Naive thymus-derived CD8-positive, alpha-beta T cell (primary cell): Measurements from ENCODE around the gene YPEL1. TPM values are rescaled to one million over a fixed set of nuclear protein-coding genes. Genes with fewer than 3 reads are reported as not detected.

Source experiments
- ATAC-seq, 2 donors: fragments of 150-1000 bp; cut with Tn5 transposase in 1 of 2; sonication (Bioruptor Pico), chemical (Tn5 transposase) in 1 of 2; 1 replicate in 1 of 2; 2 replicates in 1 of 2; pipeline ENCODE4 v1.10.0; 2021; ENCODE audit warnings: mild to moderate bottlenecking in 2 of 2, moderate library complexity in 2 of 2
- POLR2A ChIA-PET: fragments of 350-600 bp; sonication (Branson Sonifier 250); formaldehyde crosslinking; loops from one replicate; lab custom pipeline; 2021; ENCODE audit warnings: antibody characterized with exemption; lab: Charles Lee
- DNase-seq, 10 donors: peaks; one replicate each; pipeline versions ENCODE4 v3.0.0 to v3.0.0-alpha.2; 2020 to 2022
- H3K27ac Mint-ChIP-seq, 10 donors: one replicate each; pipeline ENCODE4 v1.8.0; 2020 to 2022; ENCODE audit warnings: mild to moderate bottlenecking in 10 of 10, mixed read lengths in 10 of 10, moderate library complexity in 4 of 10, inconsistent platforms in 1 of 10
- H3K27me3 Mint-ChIP-seq, 5 donors: one replicate each; pipeline ENCODE4 v1.8.0; 2021 to 2022; ENCODE audit warnings: mixed read lengths in 5 of 5
- H3K36me3 Mint-ChIP-seq, 3 donors: one replicate each; pipeline ENCODE4 v1.8.0; 2020 to 2022; ENCODE audit warnings: mixed read lengths in 3 of 3, mild to moderate bottlenecking in 2 of 3, inconsistent platforms in 1 of 3
- H3K4me1 Mint-ChIP-seq, 4 donors: one replicate each; pipeline ENCODE4 v1.8.0; 2021 to 2022; ENCODE audit warnings: mixed read lengths in 4 of 4
- H3K4me3 Mint-ChIP-seq, 10 donors: one replicate each; pipeline ENCODE4 v1.8.0; 2020 to 2022; ENCODE audit warnings: mild to moderate bottlenecking in 10 of 10, mixed read lengths in 10 of 10, moderate library complexity in 6 of 10, inconsistent platforms in 1 of 10
- H3K9me3 Mint-ChIP-seq, 9 donors: one replicate each; pipeline ENCODE4 v1.8.0; 2020 to 2022; ENCODE audit warnings: mixed read lengths in 9 of 9, mild to moderate bottlenecking in 3 of 9, inconsistent platforms in 1 of 9, moderate library complexity in 1 of 9
- microRNA-seq: library from miRNA; unstranded; fragments of <30 nt; microRNA quantifications from one replicate; pipeline ENCODE4 v1.2.0, GENCODE V29; 2022; ENCODE audit warnings: borderline microRNAs expressed
- polyA plus RNA-seq, 3 donors: library from polyadenylated mRNA; unstranded; fragments of 300-500 nt; fragmentation: Illumina TruSeq; gene quantifications; one replicate each; pipeline ENCODE4 v1.2.3, GENCODE V29; 2021
- total RNA-seq, 8 experiments: library from RNA in 2 of 8; stranded (reverse) in 2 of 8; gene quantifications; one replicate each; pipeline ENCODE4 v1.2.3 and lab custom pipeline; 2021 to 2026

Gene YPEL1
- total and polyA plus RNA-seq, 5 experiments from 2014 or later, result 1.8 to 15.3 (median 5.3) TPM

DNA sequence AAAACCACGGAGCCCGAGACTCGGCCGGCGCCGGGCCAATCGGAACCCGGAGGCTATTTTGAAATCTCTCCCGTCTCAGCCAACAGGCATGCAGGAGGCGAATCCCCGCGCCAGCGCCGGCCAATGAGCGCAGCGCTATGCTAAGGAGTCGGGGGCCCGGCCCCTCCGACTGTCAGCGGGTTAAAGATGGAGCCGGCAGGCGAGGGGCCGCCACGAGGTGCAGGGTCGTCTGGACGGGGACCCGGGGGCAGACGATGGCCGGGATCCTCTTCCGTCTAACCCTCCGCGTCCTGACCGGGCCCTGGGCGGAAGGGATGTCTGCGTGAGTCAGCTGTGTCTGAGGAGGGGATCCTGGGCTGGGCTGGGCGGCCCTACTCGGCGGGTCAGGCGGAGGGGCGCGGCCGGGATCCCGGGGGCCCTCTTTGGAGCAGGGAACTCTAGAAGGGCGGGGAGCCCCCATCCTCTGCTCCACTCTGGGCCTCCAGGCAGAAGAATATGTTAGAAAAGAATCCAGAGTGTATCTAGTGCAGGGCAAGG is 83.5 kb downstream of the YPEL1 start:
- POLR2A ChIA-PET, result interaction anchor here (1.1 to 2.5 kb wide), 5 partner anchors 9 to 655 kb away, joined by 3 to 8 read pairs (median 6); partner anchors contain the start of genes PPIL2, SDF2L1 and YDJC
- Mint-ChIP-seq H3K4me3 (peak overlapping the region; percentile 80 to 91 (median 88)), H3K36me3 (peaks cover 0 to 7% (median 0%) of the 10 kb centered on the region in 3 donors), H3K27me3 (no peaks in the 10 kb centered on the region), H3K4me1 (peaks cover 19 to 30% (median 27%) of the 10 kb centered on the region in 4 donors), H3K9me3 (no peaks in the 10 kb centered on the region), H3K27ac (peak overlapping the region in 3 of 10 donors; percentile 8 to 70 (median 56))
- DNase-seq (peak; percentile 66 to 85 (median 76)), ATAC-seq (peak; percentile 97 to 98)

DNA sequence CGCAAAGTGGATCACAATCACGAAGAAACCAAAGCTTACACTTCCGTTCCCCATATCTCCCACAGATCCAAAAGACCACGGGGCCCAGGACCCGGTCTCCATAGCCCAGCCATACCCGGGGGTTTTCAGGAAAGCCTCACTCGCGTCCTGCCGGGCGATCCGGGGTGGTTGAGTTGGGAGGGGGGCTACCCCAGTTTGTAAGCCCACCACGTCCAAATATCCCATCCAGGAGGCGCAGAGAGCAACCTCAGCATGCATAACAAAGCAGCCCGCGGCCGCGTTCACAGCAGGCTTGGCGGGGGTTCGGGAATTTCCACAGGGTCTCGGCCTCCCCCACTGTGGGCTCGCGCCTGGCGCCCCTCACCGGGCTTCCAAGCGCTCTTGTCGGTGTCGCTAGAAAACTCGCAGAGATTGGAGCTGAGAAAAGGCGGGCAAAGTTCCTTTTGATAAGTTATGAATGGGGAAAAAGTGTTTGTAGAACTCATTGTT is 84.0 kb downstream of the YPEL1 start:
- Mint-ChIP-seq H3K27ac (peak overlapping the region in 6 of 10 donors; percentile 18 to 70 (median 57)), H3K27me3 (no peaks in the 10 kb centered on the region), H3K36me3 (peaks cover 0 to 10% (median 2%) of the 10 kb centered on the region in 3 donors), H3K4me3 (peak overlapping the region; percentile 80 to 91 (median 88)), H3K9me3 (no peaks in the 10 kb centered on the region), H3K4me1 (peaks cover 18 to 29% (median 27%) of the 10 kb centered on the region in 4 donors)
- POLR2A ChIA-PET, result interaction anchor here (0.6 to 2.5 kb wide), 6 partner anchors 8 to 655 kb away, joined by 3 to 8 read pairs (median 6); partner anchors contain the start of genes PPIL2, SDF2L1 and YDJC
- DNase-seq (peak in 1 of 10 donors; percentile 24), ATAC-seq (peak; percentile 25 to 32)

- peak overlapping the region in 5 of 10 donors; percentile 38 to 70 (median 58) for H3K27ac Mint-ChIP-seq
- H3K4me1 Mint-ChIP-seq, result peaks cover 14 to 27% (median 24%) of the 10 kb centered on the region in 4 donors
- H3K9me3 Mint-ChIP-seq, result no peaks in the 10 kb centered on the region
- H3K36me3 Mint-ChIP-seq, result peaks cover 0 to 16% (median 2%) of the 10 kb centered on the region in 3 donors
- DNase-seq, result no peak
- H3K4me3 Mint-ChIP-seq, result peak overlapping the region; percentile 80 to 91 (median 88)
- POLR2A ChIA-PET, result interaction anchor here (0.6 to 2.5 kb wide), 5 partner anchors 7 to 52 kb away, joined by 3 to 8 read pairs (median 6); partner anchors contain the start of genes PPIL2, SDF2L1 and YDJC
- ATAC-seq, result peak in 1 of 2 donors; percentile 4
- no peaks in the 10 kb centered on the region for H3K27me3 Mint-ChIP-seq
Observed at GRCh38 chr22:21650823-21651520, 84.6 kb downstream of the YPEL1 start.

DNA sequence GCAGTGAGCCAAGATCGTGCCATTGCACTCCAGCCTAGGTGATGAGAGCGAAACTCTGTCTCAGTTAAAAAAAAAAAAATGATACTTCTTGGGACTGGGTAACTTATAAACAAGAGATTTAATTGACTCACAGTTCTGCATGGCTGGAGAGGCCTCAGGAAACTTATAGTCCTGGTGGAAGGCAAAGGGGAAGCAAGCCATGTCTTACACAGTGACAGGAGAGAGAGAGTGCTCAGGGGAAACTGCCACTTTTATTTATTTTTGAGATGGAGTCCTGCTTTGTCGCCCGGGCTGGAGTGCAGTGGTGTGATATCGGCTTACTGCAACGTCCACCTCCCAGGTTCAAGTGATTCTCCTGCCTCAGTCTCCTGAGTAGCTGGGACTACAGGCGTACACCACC is 85.3 kb downstream of the YPEL1 start:
- Mint-ChIP-seq H3K9me3 (no peaks in the 10 kb centered on the region), H3K36me3 (peaks cover 0 to 20% (median 2%) of the 10 kb centered on the region in 3 donors), H3K27ac (no peak overlapping the region), H3K4me3 (peak overlapping the region in 4 of 10 donors; percentile 24 to 85 (median 54)), H3K4me1 (peaks cover 14 to 27% (median 23%) of the 10 kb centered on the region in 4 donors), H3K27me3 (no peaks in the 10 kb centered on the region)
- DNase-seq (no peak), ATAC-seq (no peak)
- POLR2A ChIA-PET, result interaction anchor here (1.7 kb wide), 1 partner anchor 21 kb away, joined by 4 read pairs; no protein-coding TSS in a partner anchor

Small RNA genes lying within 50 kb of the gene (microRNA-seq; reads per million reads assigned to microRNA genes)
- gene MIR130B (64.3 reads per million, percentile 58 among the genes with 10 or more reads in this experiment), gene MIR301B (not detected)

Other genes starting within 250 kb of the YPEL1 start
- gene RIMBP3C, start 184.3 kb downstream of the YPEL1 start, total RNA-seq, result 1 to 10 TPM; 3.2 to 3.5 TPM
- under 1 TPM in 2 of 3 donors, not detected in 1; 0.39 to 0.55 TPM for gene RIMBP3C, start 184.3 kb downstream of the YPEL1 start, polyA plus RNA-seq
- gene UBE2L3, start 168.1 kb downstream of the YPEL1 start, total RNA-seq, result 10 to 100 TPM; 33.3 to 34.5 TPM
- 10 to 100 TPM; 88.4 to 97.6 (median 96.8) TPM for gene UBE2L3, start 168.1 kb downstream of the YPEL1 start, polyA plus RNA-seq
- 10 to 100 TPM; 48.8 to 54.0 TPM for gene YDJC, start 105.8 kb downstream of the YPEL1 start, total RNA-seq
- 10 to 100 TPM; 38.0 to 68.9 (median 53.6) TPM for gene YDJC, start 105.8 kb downstream of the YPEL1 start, polyA plus RNA-seq
- under 1 TPM; 0.34 to 0.93 TPM for gene CCDC116, start 103.0 kb downstream of the YPEL1 start, total RNA-seq
- not detected for gene CCDC116, start 103.0 kb downstream of the YPEL1 start, polyA plus RNA-seq
- gene SDF2L1, start 93.5 kb downstream of the YPEL1 start, total RNA-seq, result 10 to 100 TPM; 23.2 to 27.8 TPM
- gene SDF2L1, start 93.5 kb downstream of the YPEL1 start, polyA plus RNA-seq, result 10 to 100 TPM; 63.1 to 68.9 (median 63.4) TPM
- 10 to 100 TPM; 78.0 to 79.0 TPM for gene PPIL2, start 69.8 kb downstream of the YPEL1 start, total RNA-seq
- 10 to 100 TPM; 19.3 to 44.5 (median 19.8) TPM for gene PPIL2, start 69.8 kb downstream of the YPEL1 start, polyA plus RNA-seq
- 100 to 1,000 TPM; 119 TPM for gene MAPK1, start 131.9 kb upstream of the YPEL1 start, total RNA-seq
- 10 to 100 TPM; 62.9 to 92.8 (median 78.9) TPM for gene MAPK1, start 131.9 kb upstream of the YPEL1 start, polyA plus RNA-seq
- 10 to 100 TPM; 23.6 to 25.1 TPM for gene PPM1F, start 217.1 kb upstream of the YPEL1 start, total RNA-seq
- gene PPM1F, start 217.1 kb upstream of the YPEL1 start, polyA plus RNA-seq, result 1 to 10 TPM; 8.3 to 9.9 (median 9.6) TPM
- gene TOP3B, start 247.0 kb upstream of the YPEL1 start, total RNA-seq, result 10 to 100 TPM; 69.6 to 70.5 TPM
- 10 to 100 TPM in 2 of 3 donors, 1 to 10 TPM in 1; 9.6 to 18.3 (median 11.2) TPM for gene TOP3B, start 247.0 kb upstream of the YPEL1 start, polyA plus RNA-seq